C4-2B (cell line): ENCODE results near the gene SLC25A33.

Source experiments
- H3K27ac ChIP-seq: fragments of 450-650 bp; 2 replicates; pipeline ENCODE4 v1.5.1; 2017
- ZFX ChIP-seq: fragments of 450-650 bp; IDR thresholded peaks from 2 replicates; pipeline ENCODE4 v1.6.1; 2017
- TF ChIP-seq, protein P1 (sequence below): fragments of 450-650 bp; conservative IDR thresholded peaks from 2 replicates; pipeline ENCODE4 v1.5.1; 2017; ENCODE audit warnings: mild to moderate bottlenecking

Gene SLC25A33

GRCh38 chr1:9604836-9605235 is 65.6 kb downstream of the SLC25A33 start:
- no peak for TF ChIP-seq ZFX
- TF ChIP-seq, protein P1, sequence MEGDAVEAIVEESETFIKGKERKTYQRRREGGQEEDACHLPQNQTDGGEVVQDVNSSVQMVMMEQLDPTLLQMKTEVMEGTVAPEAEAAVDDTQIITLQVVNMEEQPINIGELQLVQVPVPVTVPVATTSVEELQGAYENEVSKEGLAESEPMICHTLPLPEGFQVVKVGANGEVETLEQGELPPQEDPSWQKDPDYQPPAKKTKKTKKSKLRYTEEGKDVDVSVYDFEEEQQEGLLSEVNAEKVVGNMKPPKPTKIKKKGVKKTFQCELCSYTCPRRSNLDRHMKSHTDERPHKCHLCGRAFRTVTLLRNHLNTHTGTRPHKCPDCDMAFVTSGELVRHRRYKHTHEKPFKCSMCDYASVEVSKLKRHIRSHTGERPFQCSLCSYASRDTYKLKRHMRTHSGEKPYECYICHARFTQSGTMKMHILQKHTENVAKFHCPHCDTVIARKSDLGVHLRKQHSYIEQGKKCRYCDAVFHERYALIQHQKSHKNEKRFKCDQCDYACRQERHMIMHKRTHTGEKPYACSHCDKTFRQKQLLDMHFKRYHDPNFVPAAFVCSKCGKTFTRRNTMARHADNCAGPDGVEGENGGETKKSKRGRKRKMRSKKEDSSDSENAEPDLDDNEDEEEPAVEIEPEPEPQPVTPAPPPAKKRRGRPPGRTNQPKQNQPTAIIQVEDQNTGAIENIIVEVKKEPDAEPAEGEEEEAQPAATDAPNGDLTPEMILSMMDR: no peak
- no peak overlapping the region for H3K27ac ChIP-seq

DNA sequence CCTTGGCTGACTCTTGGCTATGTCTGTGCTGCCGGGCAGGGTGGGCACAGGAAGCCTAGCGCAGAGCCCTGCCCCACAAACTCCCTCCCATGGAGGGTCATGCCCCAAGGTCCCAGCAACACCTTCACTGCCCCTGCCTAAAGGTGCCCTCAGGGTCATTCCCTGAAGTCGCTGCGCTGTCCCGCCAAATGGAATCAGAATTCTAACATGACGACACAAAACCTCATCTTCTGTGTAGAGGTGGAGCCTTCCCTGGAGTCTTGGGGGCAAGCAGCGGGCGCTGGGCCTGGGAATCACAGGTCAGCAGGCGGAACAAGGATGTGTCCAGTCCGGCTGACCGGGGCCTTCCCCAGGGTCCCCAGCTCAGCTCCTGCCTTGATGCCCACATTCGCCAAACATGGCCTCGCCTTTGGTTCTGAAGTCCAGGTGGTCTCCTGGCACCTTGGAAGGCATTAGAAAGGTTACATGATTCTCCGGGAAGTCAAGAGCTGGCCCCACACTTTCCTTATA is 66.7 kb downstream of the SLC25A33 start:
- peak overlapping the region; percentile 59 for H3K27ac ChIP-seq
- TF ChIP-seq, protein P1: no peak
- no peak for TF ChIP-seq ZFX

GRCh38 chr1:9606458-9606857 is 67.2 kb downstream of the SLC25A33 start:
- TF ChIP-seq, protein P1: no peak
- no peak for TF ChIP-seq ZFX

GRCh38 chr1:9606948-9607347 is 67.7 kb downstream of the SLC25A33 start:
- TF ChIP-seq, protein P1: no peak
- no peak for TF ChIP-seq ZFX
- peak overlapping the region; percentile 59 for H3K27ac ChIP-seq

More at GRCh38 chr1:9606458-9606857, 67.2 kb downstream of the SLC25A33 start:
- H3K27ac ChIP-seq: peak overlapping the region; percentile 59

- TF ChIP-seq ZFX: no peak
- TF ChIP-seq, protein P1: no peak
- H3K27ac ChIP-seq: peak overlapping the region; percentile 59
These were observed 68.1 kb downstream of the SLC25A33 start for GRCh38 chr1:9607352-9607751.

- TF ChIP-seq ZFX: no peak
- TF ChIP-seq, protein P1: no peak
These were observed 70.7 kb downstream of the SLC25A33 start for GRCh38 chr1:9609998-9610397.

DNA sequence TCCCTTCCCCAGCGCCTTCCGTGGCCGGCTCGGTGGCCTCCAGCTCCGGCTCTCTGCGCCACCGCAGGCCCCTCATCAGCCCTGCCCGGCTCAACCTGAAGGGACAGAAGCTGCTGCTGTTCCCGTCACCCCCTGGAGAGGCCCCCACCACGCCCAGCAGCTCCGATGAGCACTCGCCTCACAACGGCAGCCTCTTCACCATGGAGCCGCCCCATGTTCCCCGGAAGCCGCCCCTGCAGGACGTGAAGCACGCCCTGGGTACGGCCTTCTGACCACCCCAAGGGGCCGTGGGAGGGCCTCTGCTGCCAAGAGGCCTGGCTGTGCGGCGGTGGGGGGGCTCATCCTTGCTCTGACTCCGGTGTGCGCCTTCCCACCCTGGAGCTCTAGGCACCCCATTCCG is 71.3 kb downstream of the SLC25A33 start:
- no peak overlapping the region for H3K27ac ChIP-seq
- no peak for TF ChIP-seq ZFX
- TF ChIP-seq, protein P1: no peak

More at GRCh38 chr1:9609998-9610397, 70.7 kb downstream of the SLC25A33 start:
- no peak overlapping the region for H3K27ac ChIP-seq
